ENCODE results near the gene ANAPC7.
A peak's percentile ranks its signal among the peaks of the same experiment; 100 is the strongest.
"Not testable (repeated sequence)": the region's sequence is repeated elsewhere in the genome, so short reads cannot be mapped to it uniquely, and the experiment has no call there.

Gene ANAPC7

DNA sequence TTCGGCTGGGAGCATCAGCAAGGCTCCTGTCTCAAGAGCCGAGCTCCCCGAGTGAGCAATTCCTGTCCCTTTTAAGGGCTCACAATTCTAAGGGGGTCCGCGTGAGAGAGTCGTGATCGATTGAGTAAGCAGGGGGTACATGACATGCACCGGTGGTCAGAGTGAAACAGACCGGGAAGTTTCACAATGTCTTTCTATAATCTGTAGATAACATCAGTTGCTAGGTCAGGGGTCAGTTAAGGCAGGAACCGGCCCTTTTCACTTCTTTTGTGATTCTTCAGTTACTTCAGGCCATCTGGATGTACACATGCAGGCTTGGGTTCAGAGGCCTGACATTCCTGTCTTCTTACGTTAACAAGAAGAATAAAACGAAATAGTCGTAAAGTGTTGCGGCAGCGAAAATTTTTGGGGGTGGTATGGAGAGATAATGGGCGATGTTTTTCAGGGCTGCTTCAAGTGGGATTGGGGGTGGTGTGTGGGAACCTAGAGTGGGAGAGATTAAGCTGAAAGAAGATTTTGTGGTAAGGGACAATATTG lies 1.7 kb upstream of the ANAPC7 start:
- H3K27me3 ChIP-seq (ENCODE audit: insufficient read depth, low read depth, severe bottlenecking); H3K9me3 ChIP-seq (ENCODE audit: severe bottlenecking); DNase-seq; H3K4me3 ChIP-seq (ENCODE audit: low read depth, low read length): not testable (repeated sequence)
- Histone ChIP-seq H3K36me3 (peaks cover 24% of the 10 kb centered on the region), H3K27ac (peak overlapping the region; percentile 18; the same call in 1 of the 2 replicates)

DNA sequence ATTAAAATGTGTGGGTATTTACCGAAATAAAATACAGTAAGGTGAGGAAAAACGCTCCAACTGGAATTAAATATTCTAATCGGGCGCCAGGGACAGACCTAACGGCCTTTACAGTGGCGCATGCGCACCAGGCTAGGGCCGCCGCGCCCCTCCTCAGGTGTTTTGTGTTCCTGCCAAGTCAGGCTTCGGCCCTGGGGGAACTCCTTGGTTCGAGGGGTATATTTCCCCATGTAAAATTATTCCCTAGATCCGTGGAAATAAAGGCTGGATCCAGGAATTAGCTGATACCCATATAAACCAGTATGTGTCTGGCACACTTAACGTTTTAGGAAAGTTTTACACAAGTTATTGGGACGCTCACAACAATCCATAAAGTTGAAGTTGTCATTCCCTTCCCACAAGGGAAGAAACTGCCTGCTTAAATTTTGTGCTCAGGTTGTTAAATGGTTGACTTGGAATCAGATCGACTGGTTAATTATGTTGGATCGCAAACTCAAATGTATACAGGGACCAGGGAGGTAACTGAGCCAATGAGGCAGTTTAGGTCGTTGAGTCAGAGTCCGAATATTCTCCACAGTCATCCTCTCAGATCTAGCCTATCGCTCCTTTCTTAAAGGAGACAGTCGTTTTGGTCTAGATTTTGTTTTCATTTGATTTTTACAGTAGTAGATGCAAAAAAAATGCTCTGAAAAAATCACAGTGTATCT lies 621 bp upstream of the ANAPC7 start:
- Histone ChIP-seq H3K4me3 (ENCODE audit: low read depth, low read length) (peak overlapping the region; percentile 83), H3K27ac (peak overlapping the region; percentile 97), H3K9me3 (ENCODE audit: severe bottlenecking) (no peaks in the 10 kb centered on the region), H3K27me3 (ENCODE audit: insufficient read depth, low read depth, severe bottlenecking) (no peaks in the 10 kb centered on the region), H3K36me3 (peaks cover 33% of the 10 kb centered on the region)
- TF ChIP-seq, protein P1, sequence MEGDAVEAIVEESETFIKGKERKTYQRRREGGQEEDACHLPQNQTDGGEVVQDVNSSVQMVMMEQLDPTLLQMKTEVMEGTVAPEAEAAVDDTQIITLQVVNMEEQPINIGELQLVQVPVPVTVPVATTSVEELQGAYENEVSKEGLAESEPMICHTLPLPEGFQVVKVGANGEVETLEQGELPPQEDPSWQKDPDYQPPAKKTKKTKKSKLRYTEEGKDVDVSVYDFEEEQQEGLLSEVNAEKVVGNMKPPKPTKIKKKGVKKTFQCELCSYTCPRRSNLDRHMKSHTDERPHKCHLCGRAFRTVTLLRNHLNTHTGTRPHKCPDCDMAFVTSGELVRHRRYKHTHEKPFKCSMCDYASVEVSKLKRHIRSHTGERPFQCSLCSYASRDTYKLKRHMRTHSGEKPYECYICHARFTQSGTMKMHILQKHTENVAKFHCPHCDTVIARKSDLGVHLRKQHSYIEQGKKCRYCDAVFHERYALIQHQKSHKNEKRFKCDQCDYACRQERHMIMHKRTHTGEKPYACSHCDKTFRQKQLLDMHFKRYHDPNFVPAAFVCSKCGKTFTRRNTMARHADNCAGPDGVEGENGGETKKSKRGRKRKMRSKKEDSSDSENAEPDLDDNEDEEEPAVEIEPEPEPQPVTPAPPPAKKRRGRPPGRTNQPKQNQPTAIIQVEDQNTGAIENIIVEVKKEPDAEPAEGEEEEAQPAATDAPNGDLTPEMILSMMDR (IDR thresholded peaks at IDR 0.05; ENCODE audit: low read depth, low read length) = no peak
- peak; percentile 78 for DNase-seq

DNA sequence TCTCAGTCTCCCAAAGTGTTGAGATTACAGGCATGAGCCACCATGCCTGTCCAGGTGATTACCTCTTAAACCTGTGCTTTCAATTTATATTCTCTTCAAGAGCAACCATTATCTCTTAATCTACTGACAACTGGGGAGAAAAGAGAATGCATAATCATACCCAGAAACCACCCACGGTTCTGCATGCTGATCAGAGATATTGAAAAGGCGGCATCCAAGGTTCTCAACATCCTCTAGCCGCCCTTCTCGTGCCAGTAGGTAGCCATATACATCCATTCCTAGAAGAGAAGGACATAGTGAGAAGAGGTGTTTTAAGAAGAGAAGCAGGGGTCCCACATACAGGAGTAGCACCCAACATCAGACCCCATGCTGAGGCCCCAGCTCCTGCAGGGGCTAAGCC lies 20.8 kb downstream of the ANAPC7 start:
- DNase-seq = no peak
- Histone ChIP-seq H3K27ac (no peak overlapping the region), H3K9me3 (ENCODE audit: severe bottlenecking) (peaks cover 3% of the 10 kb centered on the region), H3K27me3 (ENCODE audit: insufficient read depth, low read depth, severe bottlenecking) (no peaks in the 10 kb centered on the region), H3K36me3 (peaks cover 88% of the 10 kb centered on the region), H3K4me3 (ENCODE audit: low read depth, low read length) (no peak overlapping the region)
- TF ChIP-seq, protein P1 (IDR thresholded peaks at IDR 0.05; ENCODE audit: low read depth, low read length) = no peak

DNA sequence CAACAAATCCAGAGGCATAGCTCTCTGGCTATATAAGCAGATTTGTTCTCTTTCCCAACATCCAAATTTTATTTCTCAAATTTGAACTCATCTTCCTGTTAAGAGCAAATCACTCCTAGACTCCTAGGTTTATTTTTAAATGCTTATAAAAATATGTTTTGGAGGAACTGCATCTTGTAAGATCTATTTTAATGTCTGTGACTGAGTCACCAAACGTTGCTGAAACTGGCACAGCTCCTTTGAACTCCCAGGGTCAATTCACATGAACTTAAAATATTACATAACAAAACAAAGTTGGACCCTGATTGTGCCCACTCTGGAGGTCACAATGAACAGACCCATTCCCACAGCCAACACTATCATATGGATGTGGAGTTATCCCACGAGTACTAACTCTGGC lies 23.9 kb downstream of the ANAPC7 start:
- TF ChIP-seq, protein P1 (IDR thresholded peaks at IDR 0.05; ENCODE audit: low read depth, low read length) = no peak
- Histone ChIP-seq H3K9me3 (ENCODE audit: severe bottlenecking) (peaks cover 3% of the 10 kb centered on the region), H3K4me3 (ENCODE audit: low read depth, low read length) (no peak overlapping the region), H3K27ac (peak overlapping the region; percentile 87), H3K36me3 (peaks cover 88% of the 10 kb centered on the region), H3K27me3 (ENCODE audit: insufficient read depth, low read depth, severe bottlenecking) (no peaks in the 10 kb centered on the region)
- DNase-seq = no peak

DNA sequence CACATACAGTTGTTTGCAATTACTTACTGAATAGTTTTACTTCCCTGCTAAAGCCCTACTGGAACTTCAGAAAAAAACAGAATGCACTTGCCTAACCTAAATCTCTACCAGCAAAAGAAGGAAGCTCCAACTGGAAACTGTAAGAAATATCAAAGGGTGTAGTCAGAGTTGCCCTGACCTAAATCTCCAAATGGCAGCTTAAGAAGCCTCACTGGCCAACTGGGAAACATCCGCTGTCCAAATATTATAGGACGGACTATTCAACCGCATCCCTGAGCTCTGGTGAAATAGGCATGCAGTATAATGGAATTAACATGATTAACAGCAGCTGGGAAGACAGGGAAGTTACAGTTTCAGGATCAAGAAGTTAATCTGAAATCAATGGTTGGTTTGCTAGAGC lies 24.3 kb downstream of the ANAPC7 start:
- DNase-seq = peak; percentile 71
- Histone ChIP-seq H3K4me3 (ENCODE audit: low read depth, low read length) (no peak overlapping the region), H3K27ac (peak overlapping the region; percentile 87), H3K27me3 (ENCODE audit: insufficient read depth, low read depth, severe bottlenecking) (no peaks in the 10 kb centered on the region), H3K9me3 (ENCODE audit: severe bottlenecking) (peaks cover 3% of the 10 kb centered on the region), H3K36me3 (peaks cover 88% of the 10 kb centered on the region)
- TF ChIP-seq, protein P1 (IDR thresholded peaks at IDR 0.05; ENCODE audit: low read depth, low read length) = no peak

DNA sequence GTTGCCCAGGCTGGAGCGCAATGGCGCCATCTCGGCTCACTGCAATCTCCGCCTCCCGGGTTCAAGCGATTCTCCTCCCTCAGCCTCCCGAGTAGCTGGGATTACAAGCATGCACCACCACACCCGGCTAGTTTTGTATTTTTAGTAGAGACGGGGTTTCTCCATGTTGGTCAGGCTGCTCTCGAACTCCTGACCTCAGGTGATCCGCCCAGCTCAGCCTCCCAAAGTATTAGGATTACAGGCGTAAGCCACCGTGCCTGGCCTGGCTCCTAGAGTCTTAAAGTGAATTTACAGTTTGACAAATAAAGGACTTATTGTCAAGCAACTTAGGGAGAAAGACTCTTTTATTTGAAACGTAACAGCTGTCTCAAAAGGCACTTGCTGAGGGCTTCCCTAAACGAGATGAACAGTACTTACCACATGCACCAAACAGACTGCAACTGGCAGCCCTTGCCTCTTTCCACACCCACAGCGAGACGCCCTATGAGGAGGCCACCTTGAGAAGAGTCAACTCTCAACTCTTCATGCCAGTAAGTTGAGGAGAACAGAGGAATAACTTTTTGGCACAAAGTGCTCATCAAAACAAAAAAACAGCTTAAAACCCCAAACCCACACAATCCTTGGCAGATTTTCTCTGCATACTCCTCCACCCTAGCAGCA lies 25.2 kb downstream of the ANAPC7 start:
- not testable (repeated sequence) for H3K9me3 ChIP-seq (ENCODE audit: severe bottlenecking); H3K27me3 ChIP-seq (ENCODE audit: insufficient read depth, low read depth, severe bottlenecking); H3K4me3 ChIP-seq (ENCODE audit: low read depth, low read length)
- H3K27ac ChIP-seq = peak overlapping the region; percentile 87
- H3K36me3 ChIP-seq = peaks cover 91% of the 10 kb centered on the region
- DNase-seq = peak; percentile 79

Measured in WERI-Rb-1 (cell line).